Loucy (cell line): ENCODE data around the gene UBE2Z.

ENCODE experiments used
- H2AFZ ChIP-seq: fragments of 200-600 bp; sonication (generic); 2 replicates; pipeline ENCODE4 v1.6.0; 2016; ENCODE audit warnings: antibody characterized with exemption, mild to moderate bottlenecking, low read length, moderate library complexity
- H3F3A ChIP-seq: fragments of 200-600 bp; 2 replicates; pipeline ENCODE4 v1.6.0; 2016; ENCODE audit warnings: antibody characterized with exemption, low read depth, mild to moderate bottlenecking
- H3K27me3 ChIP-seq: fragments of 200-600 bp; sonication (generic); 2 replicates; pipeline ENCODE4 v1.6.1; 2014; ENCODE audit warnings: low read length, mild to moderate bottlenecking; ENCODE audit not compliant: insufficient read depth, poor library complexity, severe bottlenecking
- H3K36me3 ChIP-seq: fragments of 200-600 bp; sonication (generic); 2 replicates; pipeline ENCODE4 v1.6.1; 2016; ENCODE audit warnings: low read length; ENCODE audit not compliant: insufficient read depth
- H3K4me1 ChIP-seq: fragments of 200-600 bp; sonication (generic); 2 replicates; pipeline ENCODE4 v1.5.1; 2014; ENCODE audit warnings: low read length, mild to moderate bottlenecking; ENCODE audit not compliant: insufficient read depth, poor library complexity, severe bottlenecking
- H3K4me2 ChIP-seq: fragments of 200-600 bp; sonication (generic); 2 replicates; pipeline ENCODE4 v1.6.0; 2014; ENCODE audit warnings: antibody characterized with exemption, low read length, low read depth, mild to moderate bottlenecking; ENCODE audit not compliant: poor library complexity, severe bottlenecking
- H3K4me3 ChIP-seq: fragments of 200-600 bp; sonication (generic); 2 replicates; pipeline ENCODE4 v1.5.1; 2014; ENCODE audit warnings: low read length, mild to moderate bottlenecking, mixed read lengths; ENCODE audit not compliant: poor library complexity, severe bottlenecking
- H3K79me2 ChIP-seq: fragments of 200-600 bp; sonication (generic); 2 replicates; pipeline ENCODE4 v1.6.1; 2014; ENCODE audit warnings: low read length; ENCODE audit not compliant: insufficient read depth
- H3K9ac ChIP-seq: fragments of 200-600 bp; sonication (generic); 2 replicates; pipeline ENCODE4 v1.6.0; 2014; ENCODE audit warnings: mild to moderate bottlenecking, low read depth, low read length, moderate library complexity; ENCODE audit not compliant: poor library complexity, severe bottlenecking
- H3K9me2 ChIP-seq: fragments of 200-600 bp; sonication (generic); replicated peaks from 2 replicates; pipeline ENCODE4 v1.6.1; 2016; ENCODE audit warnings: low read depth, low read length, mixed read lengths
- H3K9me3 ChIP-seq: fragments of 200-600 bp; sonication (generic); 2 replicates; pipeline ENCODE4 v1.6.1; 2014; ENCODE audit warnings: mild to moderate bottlenecking, antibody characterized with exemption, low read length, low read depth; ENCODE audit not compliant: insufficient read depth
- H4K20me1 ChIP-seq: fragments of 200-600 bp; sonication (generic); 2 replicates; pipeline ENCODE4 v1.6.0; 2014; ENCODE audit warnings: antibody characterized with exemption, low read length, mild to moderate bottlenecking; ENCODE audit not compliant: insufficient read depth, poor library complexity, severe bottlenecking
- EZH2phosphoT487 ChIP-seq: fragments of 200-600 bp; IDR thresholded peaks from 2 replicates; pipeline ENCODE4 v1.6.1; 2018; ENCODE audit warnings: antibody characterized with exemption, mild to moderate bottlenecking, moderate library complexity, borderline replicate concordance
- TF ChIP-seq, protein P1 (sequence below): fragments of 200-600 bp; sonication (generic); conservative IDR thresholded peaks from 2 replicates; pipeline ENCODE4 v1.5.1; 2014; ENCODE audit warnings: mild to moderate bottlenecking, antibody characterized with exemption, low read length

The UBE2Z gene

DNA sequence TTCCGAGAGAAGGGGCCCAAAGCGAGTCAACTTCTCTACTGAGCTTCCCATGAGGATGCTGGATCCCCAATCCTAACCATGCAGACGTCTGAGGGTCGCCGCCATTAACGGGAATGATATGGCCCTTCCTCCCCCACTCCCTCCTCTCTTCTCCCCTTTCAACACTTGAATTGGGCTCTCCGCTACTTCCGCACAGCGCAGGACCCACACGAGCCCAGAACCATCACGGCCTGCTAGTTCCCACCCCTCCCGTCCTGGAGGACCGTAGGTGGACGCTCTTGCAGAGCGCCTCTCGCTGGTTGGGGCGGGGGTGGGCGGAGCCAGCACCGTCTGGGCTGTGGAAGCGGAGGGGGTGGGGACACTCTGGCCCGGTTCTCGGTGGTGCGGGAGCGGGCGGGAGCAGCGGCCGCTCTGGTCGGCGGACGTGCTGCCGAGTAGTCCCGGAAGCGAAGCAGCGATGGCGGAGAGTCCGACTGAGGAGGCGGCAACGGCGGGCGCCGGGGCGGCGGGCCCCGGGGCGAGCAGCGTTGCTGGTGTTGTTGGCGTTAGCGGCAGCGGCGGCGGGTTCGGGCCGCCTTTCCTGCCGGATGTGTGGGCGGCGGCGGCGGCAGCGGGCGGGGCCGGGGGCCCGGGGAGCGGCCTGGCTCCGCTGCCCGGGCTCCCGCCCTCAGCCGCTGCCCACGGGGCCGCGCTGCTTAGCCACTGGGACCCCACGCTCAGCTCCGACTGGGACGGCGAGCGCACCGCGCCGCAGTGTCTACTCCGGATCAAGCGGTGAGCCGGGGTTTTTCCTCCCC, at the start of gene UBE2Z:
Gene UBE2Z, plus strand, starts transcription at position 361 of the 797 bp plus-strand sequence. Its CDS starts 97 bp downstream, at position 458.
- TF ChIP-seq EZH2phosphoT487 = no peak
- TF ChIP-seq, protein P1, sequence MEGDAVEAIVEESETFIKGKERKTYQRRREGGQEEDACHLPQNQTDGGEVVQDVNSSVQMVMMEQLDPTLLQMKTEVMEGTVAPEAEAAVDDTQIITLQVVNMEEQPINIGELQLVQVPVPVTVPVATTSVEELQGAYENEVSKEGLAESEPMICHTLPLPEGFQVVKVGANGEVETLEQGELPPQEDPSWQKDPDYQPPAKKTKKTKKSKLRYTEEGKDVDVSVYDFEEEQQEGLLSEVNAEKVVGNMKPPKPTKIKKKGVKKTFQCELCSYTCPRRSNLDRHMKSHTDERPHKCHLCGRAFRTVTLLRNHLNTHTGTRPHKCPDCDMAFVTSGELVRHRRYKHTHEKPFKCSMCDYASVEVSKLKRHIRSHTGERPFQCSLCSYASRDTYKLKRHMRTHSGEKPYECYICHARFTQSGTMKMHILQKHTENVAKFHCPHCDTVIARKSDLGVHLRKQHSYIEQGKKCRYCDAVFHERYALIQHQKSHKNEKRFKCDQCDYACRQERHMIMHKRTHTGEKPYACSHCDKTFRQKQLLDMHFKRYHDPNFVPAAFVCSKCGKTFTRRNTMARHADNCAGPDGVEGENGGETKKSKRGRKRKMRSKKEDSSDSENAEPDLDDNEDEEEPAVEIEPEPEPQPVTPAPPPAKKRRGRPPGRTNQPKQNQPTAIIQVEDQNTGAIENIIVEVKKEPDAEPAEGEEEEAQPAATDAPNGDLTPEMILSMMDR = peak; percentile 44
- Histone ChIP-seq H3K9me3 (no peaks in the 10 kb centered on the region), H3F3A (no peaks in the 10 kb centered on the region), H3K9me2 (no peaks in the 10 kb centered on the region), H4K20me1 (peaks cover 42% of the 10 kb centered on the region), H3K36me3 (peaks cover 17% of the 10 kb centered on the region; the same call in 1 of the 2 replicates), H3K4me1 (peaks cover 42% of the 10 kb centered on the region), H3K9ac (peak within 1 kb of the TSS; percentile 80), H3K27me3 (no peaks in the 10 kb centered on the region), H3K4me2 (peak within 1 kb of the TSS; percentile 98), H3K79me2 (peaks cover 56% of the 10 kb centered on the region), H2AFZ (peak within 1 kb of the TSS; percentile 78), H3K4me3 (peak within 1 kb of the TSS; percentile 92)

DNA sequence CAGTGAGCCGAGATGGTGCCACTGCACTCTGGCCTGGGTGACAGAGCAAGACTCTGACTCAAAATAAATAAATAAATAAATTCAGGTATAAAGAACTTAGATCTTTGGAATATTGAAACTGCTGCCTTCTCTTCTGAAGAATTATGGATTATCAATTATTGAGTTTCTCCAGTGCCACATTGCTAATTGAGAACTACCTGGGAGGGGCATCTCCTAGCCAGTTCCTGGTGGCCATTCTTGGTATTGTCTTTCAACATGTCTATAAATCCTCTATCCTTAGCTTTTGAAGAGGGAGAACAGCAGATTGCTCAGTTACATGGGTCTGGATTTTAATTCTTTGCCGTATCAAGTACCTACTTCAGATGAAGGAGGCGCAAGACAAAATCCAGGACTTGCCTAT, 48.2 kb upstream of the UBE2Z start:
- Histone ChIP-seq H3K27me3 (no peaks in the 10 kb centered on the region), H3F3A (peaks cover 6% of the 10 kb centered on the region; the same call in 1 of the 2 replicates), H3K9ac (no peak overlapping the region), H3K9me2 (no peaks in the 10 kb centered on the region), H4K20me1 (no peaks in the 10 kb centered on the region), H3K36me3 (peaks cover 17% of the 10 kb centered on the region; the same call in 1 of the 2 replicates), H3K79me2 (no peaks in the 10 kb centered on the region), H3K9me3 (no peaks in the 10 kb centered on the region), H2AFZ (no peak overlapping the region), H3K4me2 (no peak overlapping the region), H3K4me1 (peaks cover 17% of the 10 kb centered on the region), H3K4me3 (no peak overlapping the region)
- TF ChIP-seq, protein P1 = peak; percentile 34; the same call in 1 of the 2 replicates
- TF ChIP-seq EZH2phosphoT487 = no peak

DNA sequence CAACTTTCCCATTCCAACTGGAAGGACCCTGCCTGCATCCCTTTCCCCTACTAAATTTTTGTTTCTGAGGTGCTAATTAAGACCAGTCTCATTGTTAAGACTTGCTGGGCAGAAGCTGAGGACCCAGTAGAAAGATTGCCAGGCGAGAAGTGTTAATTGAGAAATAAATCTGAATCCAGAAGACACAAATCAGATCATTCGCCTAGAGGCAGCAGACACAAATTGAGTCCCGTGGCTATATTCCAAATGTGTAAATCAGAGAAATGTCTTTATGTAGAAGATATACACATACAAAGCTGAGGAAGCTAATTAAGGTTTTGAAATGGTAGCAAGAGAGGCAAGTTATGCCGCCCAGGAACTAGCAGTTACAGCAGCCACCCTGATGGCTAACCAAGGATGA, 47.8 kb upstream of the UBE2Z start:
- Histone ChIP-seq H3K4me3 (no peak overlapping the region), H3K27me3 (no peaks in the 10 kb centered on the region), H3K79me2 (no peaks in the 10 kb centered on the region), H3K36me3 (peaks cover 13% of the 10 kb centered on the region; the same call in 1 of the 2 replicates), H3F3A (peaks cover 6% of the 10 kb centered on the region; the same call in 1 of the 2 replicates), H3K9me3 (no peaks in the 10 kb centered on the region), H3K4me2 (no peak overlapping the region), H2AFZ (no peak overlapping the region), H4K20me1 (no peaks in the 10 kb centered on the region), H3K9ac (no peak overlapping the region), H3K9me2 (no peaks in the 10 kb centered on the region), H3K4me1 (peaks cover 13% of the 10 kb centered on the region)
- no peak for TF ChIP-seq EZH2phosphoT487
- TF ChIP-seq, protein P1 = no peak
